SU-DHL-6 (cell line): ENCODE results near the gene MDM1.

ENCODE experiments used
- H2AFZ ChIP-seq: fragments of 200-600 bp; sonication (generic); 2 replicates; pipeline ENCODE4 v1.6.1; 2014; ENCODE audit warnings: low read depth, mild to moderate bottlenecking, moderate library complexity, mixed read lengths, antibody characterized with exemption, low read length; ENCODE audit not compliant: severe bottlenecking
- H3F3A ChIP-seq: fragments of 200-600 bp; shearing (Covaris generic); 2 replicates; pipeline ENCODE4 v1.6.0; 2016; ENCODE audit warnings: antibody characterized with exemption, mild to moderate bottlenecking; ENCODE audit not compliant: insufficient read depth
- H3K27ac ChIP-seq: fragments of 200-600 bp; sonication (generic); 2 replicates; pipeline ENCODE4 v1.5.1; 2016; ENCODE audit warnings: low read depth, mild to moderate bottlenecking, low read length, moderate library complexity, mixed read lengths
- H3K27me3 ChIP-seq: fragments of 200-600 bp; sonication (generic), shearing (Covaris generic); 2 replicates; pipeline ENCODE4 v1.6.0; 2014; ENCODE audit warnings: mild to moderate bottlenecking, low read length
- H3K36me3 ChIP-seq: fragments of 200-600 bp; sonication (generic); 2 replicates; pipeline ENCODE4 v1.6.1; 2014; ENCODE audit warnings: mild to moderate bottlenecking, low read length, mixed read lengths
- H3K4me2 ChIP-seq: fragments of 300-600, 200-600 bp; shearing (Covaris generic), sonication (generic); 2 replicates; pipeline ENCODE4 v1.6.0; 2014; ENCODE audit warnings: low read length, low read depth, mild to moderate bottlenecking; ENCODE audit not compliant: poor library complexity, severe bottlenecking
- H3K4me3 ChIP-seq: fragments of 200-600 bp; sonication (generic); 2 replicates; pipeline ENCODE4 v1.5.1; 2014; ENCODE audit warnings: antibody characterized with exemption, low read length, mild to moderate bottlenecking, mixed read lengths; ENCODE audit not compliant: insufficient read depth, poor library complexity, severe bottlenecking
- H3K79me2 ChIP-seq: fragments of 200-600 bp; sonication (generic); 2 replicates; pipeline ENCODE4 v1.6.1; 2014; ENCODE audit warnings: mild to moderate bottlenecking, low read length, moderate library complexity; ENCODE audit not compliant: insufficient read depth
- H3K9ac ChIP-seq: fragments of 200-600 bp; sonication (generic); 2 replicates; pipeline ENCODE4 v1.7.0; 2014; ENCODE audit warnings: mild to moderate bottlenecking, low read length
- H3K9me2 ChIP-seq: fragments of 200-600 bp; sonication (generic); replicated peaks from 2 replicates; pipeline ENCODE4 v1.6.1; 2014; ENCODE audit warnings: low read length; ENCODE audit not compliant: insufficient read depth
- H3K9me3 ChIP-seq: fragments of 200-600 bp; sonication (generic); 2 replicates; pipeline ENCODE4 v1.6.1; 2014; ENCODE audit warnings: low read length, mixed read lengths; ENCODE audit not compliant: insufficient read depth
- H4K20me1 ChIP-seq: fragments of 200-600 bp; sonication (generic); 2 replicates; pipeline ENCODE4 v1.6.1; 2014; ENCODE audit warnings: low read depth, mild to moderate bottlenecking, antibody characterized with exemption, low read length, moderate library complexity, mixed read lengths
- CTCF ChIP-seq: fragments of 200-600 bp; sonication (generic); IDR thresholded peaks from one replicate; pipeline ENCODE4 v1.5.1; 2017; ENCODE audit warnings: antibody characterized with exemption, mild to moderate bottlenecking, low read length, moderate library complexity; ENCODE audit not compliant: insufficient read depth, poor library complexity, severe bottlenecking
- EZH2phosphoT487 ChIP-seq: fragments of 200-600 bp; sonication (generic), shearing (Covaris generic); conservative IDR thresholded peaks from 2 replicates; pipeline ENCODE4 v1.6.1; 2018; ENCODE audit warnings: mild to moderate bottlenecking, antibody characterized with exemption, low read length, moderate library complexity, mixed read lengths

MDM1 gene

GRCh38 chr12:68348419-68348818 lies 16.3 kb upstream of the MDM1 start:
- no peaks in the 10 kb centered on the region for H3K36me3 ChIP-seq
- H3K9me3 ChIP-seq = no peaks in the 10 kb centered on the region
- TF ChIP-seq EZH2phosphoT487 (no peak), CTCF (no peak)
- no peaks in the 10 kb centered on the region for H3F3A ChIP-seq
- no peaks in the 10 kb centered on the region for H3K9me2 ChIP-seq
- no peak overlapping the region for H3K9ac ChIP-seq
- no peaks in the 10 kb centered on the region for H3K27me3 ChIP-seq
- H3K4me2 ChIP-seq = no peak overlapping the region
- no peaks in the 10 kb centered on the region for H4K20me1 ChIP-seq
- no peak overlapping the region for H2AFZ ChIP-seq
- no peaks in the 10 kb centered on the region for H3K79me2 ChIP-seq
- H3K4me3 ChIP-seq = no peak overlapping the region
- no peak overlapping the region for H3K27ac ChIP-seq

GRCh38 chr12:68345763-68346162 lies 13.6 kb upstream of the MDM1 start:
- Histone ChIP-seq H3K36me3 (no peaks in the 10 kb centered on the region), H3K4me3 (no peak overlapping the region), H3K9ac (no peak overlapping the region), H3K4me2 (no peak overlapping the region), H3F3A (no peaks in the 10 kb centered on the region), H3K27ac (no peak overlapping the region), H2AFZ (no peak overlapping the region), H3K79me2 (no peaks in the 10 kb centered on the region), H3K9me3 (no peaks in the 10 kb centered on the region), H4K20me1 (no peaks in the 10 kb centered on the region), H3K9me2 (no peaks in the 10 kb centered on the region), H3K27me3 (no peaks in the 10 kb centered on the region)
- TF ChIP-seq CTCF = no peak
- no peak for TF ChIP-seq EZH2phosphoT487

GRCh38 chr12:68344126-68344525 lies 12.0 kb upstream of the MDM1 start:
- Histone ChIP-seq H3K9me3 (no peaks in the 10 kb centered on the region), H3K36me3 (no peaks in the 10 kb centered on the region), H3K27ac (no peak overlapping the region), H3K4me2 (no peak overlapping the region), H3K27me3 (no peaks in the 10 kb centered on the region), H3K79me2 (no peaks in the 10 kb centered on the region), H3K4me3 (no peak overlapping the region), H4K20me1 (no peaks in the 10 kb centered on the region), H3K9ac (no peak overlapping the region), H3F3A (no peaks in the 10 kb centered on the region), H3K9me2 (no peaks in the 10 kb centered on the region), H2AFZ (no peak overlapping the region)
- TF ChIP-seq EZH2phosphoT487 (no peak), CTCF (no peak)
